ENCODE data around the gene AOPEP.

GRCh38 chr9:95081998-95082397, 355.5 kb downstream of the AOPEP start:
- TF ChIP-seq CTCF (IDR thresholded peaks at IDR 0.05; ENCODE audit: low read length) (no peak), EZH2 (optimal IDR thresholded peaks at IDR 0.05; ENCODE audit: low read depth, low read length) (no peak), EZH2phosphoT487 (IDR thresholded peaks at IDR 0.05; ENCODE audit: low read length) (no peak)

Data from MM.1S (cell line).